Measurements from ENCODE around the gene AFAP1L2. TPM values are rescaled to one million over a fixed set of nuclear protein-coding genes. Genes with fewer than 3 reads are reported as not detected.

Gene AFAP1L2
- total RNA-seq, 2 donors from 2014 or later: 16.1 to 34.1 TPM

DNA sequence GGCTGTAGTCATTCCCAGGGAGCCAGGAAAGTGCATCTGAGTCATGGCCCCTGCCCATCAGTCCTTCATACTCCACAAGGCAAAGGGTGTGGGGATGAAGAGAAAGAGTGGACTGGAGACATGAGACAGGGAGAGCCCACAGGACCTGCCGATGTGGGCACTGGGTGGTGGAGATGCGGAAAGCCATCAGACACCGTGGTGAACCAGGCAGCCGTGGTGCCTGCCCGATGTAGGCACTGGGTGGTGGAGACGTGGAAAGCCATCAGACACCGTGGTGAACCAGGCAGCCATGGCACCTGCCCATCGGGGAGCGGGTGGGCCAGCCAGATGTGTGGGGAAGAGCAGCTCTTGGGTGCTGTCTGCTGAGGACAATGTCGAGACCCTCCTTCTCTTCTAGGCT lies 58.6 kb downstream of the AFAP1L2 start:
- Histone ChIP-seq H3K4me1 (replicated peaks) (peaks cover 10% of the 10 kb centered on the region), H3K36me3 (no peaks in the 10 kb centered on the region), H3K4me3 (no peak overlapping the region), H3K27me3 (replicated peaks; ENCODE audit: insufficient read depth) (no peaks in the 10 kb centered on the region), H3K9me3 (no peaks in the 10 kb centered on the region), H3K27ac (no peak overlapping the region)
- intact Hi-C loops (cut with DNase I): no loop called here
- no peak for DNase-seq (ENCODE audit: low spot score)
- WGBS: 95% methylated on average over 9 of the region's 10 CpGs
- TF ChIP-seq, protein P1, sequence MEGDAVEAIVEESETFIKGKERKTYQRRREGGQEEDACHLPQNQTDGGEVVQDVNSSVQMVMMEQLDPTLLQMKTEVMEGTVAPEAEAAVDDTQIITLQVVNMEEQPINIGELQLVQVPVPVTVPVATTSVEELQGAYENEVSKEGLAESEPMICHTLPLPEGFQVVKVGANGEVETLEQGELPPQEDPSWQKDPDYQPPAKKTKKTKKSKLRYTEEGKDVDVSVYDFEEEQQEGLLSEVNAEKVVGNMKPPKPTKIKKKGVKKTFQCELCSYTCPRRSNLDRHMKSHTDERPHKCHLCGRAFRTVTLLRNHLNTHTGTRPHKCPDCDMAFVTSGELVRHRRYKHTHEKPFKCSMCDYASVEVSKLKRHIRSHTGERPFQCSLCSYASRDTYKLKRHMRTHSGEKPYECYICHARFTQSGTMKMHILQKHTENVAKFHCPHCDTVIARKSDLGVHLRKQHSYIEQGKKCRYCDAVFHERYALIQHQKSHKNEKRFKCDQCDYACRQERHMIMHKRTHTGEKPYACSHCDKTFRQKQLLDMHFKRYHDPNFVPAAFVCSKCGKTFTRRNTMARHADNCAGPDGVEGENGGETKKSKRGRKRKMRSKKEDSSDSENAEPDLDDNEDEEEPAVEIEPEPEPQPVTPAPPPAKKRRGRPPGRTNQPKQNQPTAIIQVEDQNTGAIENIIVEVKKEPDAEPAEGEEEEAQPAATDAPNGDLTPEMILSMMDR (IDR thresholded peaks at IDR 0.05): no peak
- TF ChIP-seq POLR2AphosphoS5 (IDR thresholded peaks at IDR 0.05) (no peak), POLR2A (IDR thresholded peaks at IDR 0.05) (no peak)

DNA sequence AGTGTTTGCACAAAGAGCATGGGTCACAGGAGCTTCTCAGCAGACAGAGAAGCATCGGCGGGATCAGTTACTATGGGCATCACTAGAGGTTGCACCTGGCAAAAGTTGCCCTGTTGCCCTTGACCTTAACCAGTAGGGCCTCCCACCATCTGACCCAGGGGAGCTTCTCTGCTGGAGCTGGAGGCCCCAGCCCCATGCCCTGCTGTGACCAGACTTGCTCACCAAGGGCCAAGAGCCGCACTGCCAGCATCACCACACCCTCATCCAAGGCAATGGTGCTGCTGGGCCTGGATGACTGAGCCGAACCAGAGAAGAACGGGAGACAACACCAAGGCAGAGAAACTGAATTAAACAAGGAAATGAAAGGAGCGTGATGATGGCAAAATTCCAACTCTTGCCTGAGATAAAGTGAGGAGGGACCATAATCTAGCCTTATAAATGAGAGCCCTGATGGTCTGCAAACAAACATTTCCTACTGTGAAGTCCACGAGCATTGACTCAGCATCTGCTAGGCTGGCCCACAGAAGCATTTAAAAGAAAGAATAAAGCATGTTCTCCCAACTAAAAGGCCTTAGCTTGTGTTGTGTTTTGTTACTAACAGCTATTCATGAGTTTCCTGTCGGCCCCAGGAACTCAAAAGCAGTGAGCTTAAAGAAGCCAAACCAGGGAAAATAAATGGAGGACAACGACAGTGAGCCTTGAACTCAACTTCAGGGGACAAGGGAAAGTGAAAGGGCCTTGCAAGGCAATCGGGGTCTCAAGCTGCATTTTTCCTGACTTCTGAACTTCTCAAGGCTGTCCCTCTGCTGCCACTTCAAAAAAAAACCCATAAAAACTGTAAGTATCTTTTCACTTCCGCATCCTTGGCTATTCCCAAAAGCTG lies 60.4 kb downstream of the AFAP1L2 start:
- Histone ChIP-seq H3K4me1 (replicated peaks) (peaks cover 3% of the 10 kb centered on the region), H3K9me3 (no peaks in the 10 kb centered on the region), H3K27me3 (replicated peaks; ENCODE audit: insufficient read depth) (no peaks in the 10 kb centered on the region), H3K4me3 (no peak overlapping the region), H3K27ac (no peak overlapping the region), H3K36me3 (no peaks in the 10 kb centered on the region)
- DNase-seq (ENCODE audit: low spot score): no peak
- TF ChIP-seq, protein P1 (IDR thresholded peaks at IDR 0.05): no peak
- TF ChIP-seq POLR2A (IDR thresholded peaks at IDR 0.05): no peak
- no peak for TF ChIP-seq POLR2AphosphoS5 (IDR thresholded peaks at IDR 0.05)
- intact Hi-C loops (cut with DNase I): no loop called here
- 60% methylated on average over 11 of the region's 11 CpGs for WGBS

DNA sequence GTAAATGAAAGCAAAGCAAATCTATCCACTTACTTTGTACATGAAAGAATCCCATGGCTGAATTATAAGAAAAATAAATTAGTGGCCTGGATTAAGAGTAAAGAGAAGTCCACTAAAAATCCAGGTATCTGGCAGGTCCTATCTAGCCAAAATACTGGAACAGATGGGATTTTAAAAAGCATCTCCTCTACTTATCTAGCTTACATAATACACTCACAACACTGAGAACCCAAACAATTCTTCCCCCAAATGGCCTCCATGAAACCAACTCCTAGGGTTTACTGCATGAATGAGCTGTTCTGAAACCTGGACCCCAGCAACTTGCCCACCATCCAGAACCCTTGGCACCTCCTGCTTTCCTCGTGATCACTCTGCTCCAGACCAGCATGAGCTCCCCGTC lies 61.3 kb downstream of the AFAP1L2 start:
- WGBS: 85% methylated on average over 2 of the region's 2 CpGs
- intact Hi-C loops (cut with DNase I): no loop called here
- no peak for DNase-seq (ENCODE audit: low spot score)
- no peak overlapping the region for H3K4me3 ChIP-seq
- H3K9me3 ChIP-seq: no peaks in the 10 kb centered on the region
- no peaks in the 10 kb centered on the region for H3K27me3 ChIP-seq (replicated peaks; ENCODE audit: insufficient read depth)
- no peak overlapping the region for H3K27ac ChIP-seq
- H3K4me1 ChIP-seq (replicated peaks): peaks cover 3% of the 10 kb centered on the region
- no peaks in the 10 kb centered on the region for H3K36me3 ChIP-seq
- TF ChIP-seq, protein P1 (IDR thresholded peaks at IDR 0.05): no peak
- TF ChIP-seq POLR2AphosphoS5 (IDR thresholded peaks at IDR 0.05): no peak
- no peak for TF ChIP-seq POLR2A (IDR thresholded peaks at IDR 0.05)

GRCh38 chr10:114340816-114341215 lies 63.5 kb downstream of the AFAP1L2 start:
- Histone ChIP-seq H3K27me3 (replicated peaks; ENCODE audit: insufficient read depth) (no peaks in the 10 kb centered on the region), H3K27ac (no peak overlapping the region), H3K36me3 (no peaks in the 10 kb centered on the region), H3K4me3 (no peak overlapping the region), H3K4me1 (replicated peaks) (peaks cover 3% of the 10 kb centered on the region), H3K9me3 (no peaks in the 10 kb centered on the region)
- intact Hi-C loops (cut with DNase I): no loop called here
- no peak for DNase-seq (ENCODE audit: low spot score)
- TF ChIP-seq, protein P1 (IDR thresholded peaks at IDR 0.05): no peak
- no peak for TF ChIP-seq POLR2AphosphoS5 (IDR thresholded peaks at IDR 0.05)
- no peak for TF ChIP-seq POLR2A (IDR thresholded peaks at IDR 0.05)
- WGBS: 73% methylated on average over 8 of the region's 8 CpGs

Measured in prostate gland (tissue), 2 donors.